A549 (cell line): ENCODE results near the gene HDAC10.

Experiments
- REST ChIP-seq: fragments of 200-600 bp; sonication (generic); IDR thresholded peaks from 2 replicates; pipeline ENCODE4 v1.6.1; 2016; ENCODE audit warnings: antibody characterized with exemption, mild to moderate bottlenecking, moderate library complexity
- SMC3 ChIP-seq: fragments of >200 bp; sonication (Bioruptor Twin); formaldehyde crosslinking; IDR thresholded peaks from 3 replicates; pipeline ENCODE4 v1.6.1; 2018; ENCODE audit warnings: inconsistent platforms

GRCh38 chr22:50250249-50250554 is 863 bp downstream of the HDAC10 start:
- TF ChIP-seq REST (no peak), SMC3 (no peak)
